DMS 273 (cell line): ENCODE measurements around the gene RABL3.
"Not testable (repeated sequence)": the region's sequence is repeated elsewhere in the genome, so short reads cannot be mapped to it uniquely, and the experiment has no call there.

Experiments
- DNase-seq: peaks from one replicate; lab custom pipeline; 2025; ENCODE audit not compliant: unreplicated experiment; lab: John Stamatoyannopoulos, UW

Gene RABL3

DNA sequence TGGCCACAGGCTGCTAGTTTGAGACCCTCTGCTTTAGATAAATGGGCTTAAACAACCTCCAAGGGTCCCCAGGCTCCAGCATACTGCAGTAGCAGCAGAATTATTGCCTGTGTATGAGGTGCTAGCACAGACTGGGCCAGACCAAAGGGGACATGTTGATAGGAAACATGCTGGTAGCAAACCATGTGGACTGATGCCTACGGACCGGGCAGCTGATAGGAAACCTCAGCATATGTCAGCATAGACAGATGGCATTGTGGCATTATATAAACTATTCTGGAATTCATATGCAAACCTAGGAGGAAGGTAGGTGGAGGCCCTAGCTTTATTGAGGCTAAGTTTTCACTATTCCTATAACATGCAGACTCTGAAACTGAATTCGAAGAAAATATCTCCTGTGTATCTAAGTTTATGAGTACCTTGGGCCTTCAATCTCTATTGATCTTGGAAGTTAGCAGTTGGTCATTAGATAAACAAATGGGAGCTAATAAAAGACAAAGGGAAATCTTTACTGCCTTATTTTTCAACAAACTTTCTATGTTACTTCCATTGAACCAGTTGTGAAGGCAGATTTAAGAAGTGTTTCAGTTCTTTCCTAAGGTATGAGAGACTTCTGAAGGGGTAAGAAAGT, 58.5 kb downstream of the RABL3 start:
- peak; percentile 88 for DNase-seq

DNA sequence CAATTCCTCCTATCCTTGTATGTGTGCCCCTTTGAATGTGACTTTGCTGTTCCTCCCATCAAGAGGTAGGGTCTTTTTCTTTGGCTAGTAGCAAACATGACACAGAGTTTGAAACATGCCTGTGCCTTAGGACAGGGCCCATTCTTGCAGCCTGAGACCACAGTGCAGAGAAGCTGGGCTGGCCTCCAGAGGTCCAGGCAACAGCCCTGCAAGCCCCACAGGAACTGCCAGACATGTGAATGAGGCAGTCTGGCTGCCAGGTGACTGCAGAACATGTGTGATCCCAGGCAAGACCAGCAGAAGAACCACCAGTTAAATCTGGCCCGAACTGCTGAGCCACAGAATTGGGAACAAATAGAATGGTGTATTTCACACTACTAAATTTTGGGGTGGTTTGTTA, 59.1 kb downstream of the RABL3 start:
- DNase-seq = peak; percentile 71

DNA sequence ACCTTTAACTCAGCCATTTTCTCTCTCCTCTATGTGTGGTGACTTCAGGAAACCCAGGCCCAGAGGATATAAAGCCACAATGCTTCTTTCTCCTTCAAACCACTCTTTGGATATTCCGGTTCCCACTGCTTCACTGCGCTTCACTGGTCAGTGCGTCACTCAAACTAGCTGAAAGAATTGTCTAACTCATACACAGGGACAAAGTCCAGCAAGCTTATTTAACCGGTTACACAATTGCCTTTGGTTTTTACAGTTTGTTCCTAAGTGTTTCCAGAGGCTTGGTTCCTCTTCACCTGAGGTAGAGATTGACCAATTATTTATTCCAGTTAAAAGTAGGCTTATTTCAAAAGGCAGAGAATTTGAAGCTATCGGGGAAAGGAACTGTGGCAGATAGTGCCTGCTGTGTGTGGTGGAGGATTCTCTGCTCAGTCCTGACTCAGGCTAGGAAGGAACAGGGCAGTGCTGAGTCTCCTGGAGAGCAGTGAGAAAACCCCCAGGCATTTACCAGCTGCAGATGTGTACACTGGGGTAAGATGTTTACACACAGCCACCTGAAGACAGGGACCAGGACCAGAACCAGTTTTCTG, 60.1 kb downstream of the RABL3 start, which contains the start of gene HGD:
Gene HGD, minus strand, starts transcription at position 145 of the 587 bp plus-strand sequence. Its CDS starts 128 bp downstream, at position 17.
- DNase-seq = no peak

DNA sequence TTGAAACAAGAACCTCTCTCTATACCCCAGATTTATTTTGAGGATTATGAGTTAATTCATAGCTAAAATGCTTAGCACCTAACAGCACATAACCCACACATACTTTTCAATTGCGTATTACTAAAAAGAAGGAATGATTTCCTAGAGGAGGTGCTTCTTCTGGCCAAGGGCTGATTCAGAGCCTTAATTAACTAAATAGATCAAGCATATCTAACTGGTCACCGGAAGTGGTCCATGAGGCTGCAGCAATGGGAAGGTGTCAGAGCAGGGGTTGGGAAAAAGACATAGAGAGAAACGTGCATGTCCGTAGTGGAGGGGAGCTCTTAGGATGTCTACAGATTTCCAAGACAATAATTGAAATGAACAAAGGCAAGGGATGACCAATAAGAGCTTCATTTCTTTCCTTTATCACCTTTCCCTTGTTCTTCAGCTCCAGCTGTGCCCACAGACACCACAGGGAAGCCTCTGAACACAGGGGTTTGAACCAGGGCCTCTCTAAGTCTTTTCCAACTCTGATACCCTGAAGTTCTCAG, 60.7 kb downstream of the RABL3 start:
- DNase-seq = no peak

DNA sequence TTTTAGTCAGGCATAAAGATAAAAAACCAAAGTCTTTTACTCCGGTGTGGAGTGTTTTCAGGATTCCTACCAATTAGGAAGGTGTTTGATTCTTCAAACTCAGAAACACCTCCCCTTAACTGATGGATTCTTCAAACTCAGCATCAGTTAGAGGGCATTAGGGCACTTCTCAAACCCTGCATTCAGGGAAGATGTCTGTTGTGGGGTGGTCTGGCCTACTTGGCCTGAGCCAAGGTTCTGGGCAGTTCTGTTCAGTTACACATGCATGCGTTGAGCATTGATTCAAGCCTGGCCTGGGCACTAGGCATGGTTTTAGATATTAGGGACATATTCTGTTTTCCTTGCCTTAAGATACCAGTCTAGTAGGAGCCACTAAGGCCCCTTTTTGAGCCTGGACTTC, 61.3 kb downstream of the RABL3 start:
- DNase-seq = no peak

DNA sequence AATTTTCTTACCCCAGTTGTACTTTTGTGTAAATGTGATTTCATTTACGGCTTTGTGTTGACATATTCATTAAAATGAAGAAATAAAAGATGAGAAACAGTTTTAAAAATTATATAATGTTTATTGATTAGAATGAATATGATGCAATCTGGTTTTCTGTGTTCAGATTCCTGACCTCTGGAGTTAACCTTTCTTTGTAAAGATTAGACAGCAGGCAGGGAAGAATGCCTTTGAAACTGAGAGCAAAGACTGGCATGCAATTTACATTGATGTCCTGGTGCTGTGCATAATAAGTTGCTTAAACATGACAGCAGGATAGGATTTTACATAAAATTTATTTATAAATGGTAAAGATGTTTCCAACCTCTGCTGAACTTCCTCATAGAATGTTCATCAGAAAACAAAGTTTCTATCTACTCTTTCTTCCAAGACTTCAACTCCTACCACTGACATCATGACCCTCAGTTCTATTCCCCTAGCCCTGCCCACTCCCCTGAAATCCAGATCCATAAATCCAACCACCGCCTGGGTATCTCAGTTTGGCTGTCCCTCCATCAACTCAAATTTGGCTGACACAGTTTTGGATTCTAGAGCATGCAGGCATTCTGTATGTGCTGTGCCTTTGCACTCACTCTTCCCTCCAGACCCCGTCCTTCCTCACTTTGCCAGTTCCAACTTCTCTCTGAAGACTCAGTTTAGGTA, 62.0 kb downstream of the RABL3 start:
- no peak for DNase-seq

DNA sequence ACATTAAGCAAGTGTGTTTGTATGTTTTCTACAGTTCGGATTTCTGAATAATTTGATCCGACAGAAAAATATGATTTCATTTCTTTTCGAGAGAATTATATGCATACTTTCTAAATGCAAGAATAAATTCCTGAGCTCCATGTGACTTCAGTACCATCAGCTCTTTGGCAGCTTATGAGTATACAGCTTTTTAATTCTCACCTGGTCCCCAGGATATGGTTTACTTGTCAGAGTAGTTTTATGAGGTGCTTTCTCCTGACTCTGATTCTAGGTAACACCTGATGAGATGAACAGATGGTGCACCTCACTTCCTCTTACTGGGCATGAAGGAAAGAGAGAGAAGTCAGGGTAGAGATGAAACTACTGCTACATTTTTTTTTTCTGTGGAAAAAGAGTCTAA, 63.3 kb downstream of the RABL3 start:
- DNase-seq = peak; percentile 32

DNA sequence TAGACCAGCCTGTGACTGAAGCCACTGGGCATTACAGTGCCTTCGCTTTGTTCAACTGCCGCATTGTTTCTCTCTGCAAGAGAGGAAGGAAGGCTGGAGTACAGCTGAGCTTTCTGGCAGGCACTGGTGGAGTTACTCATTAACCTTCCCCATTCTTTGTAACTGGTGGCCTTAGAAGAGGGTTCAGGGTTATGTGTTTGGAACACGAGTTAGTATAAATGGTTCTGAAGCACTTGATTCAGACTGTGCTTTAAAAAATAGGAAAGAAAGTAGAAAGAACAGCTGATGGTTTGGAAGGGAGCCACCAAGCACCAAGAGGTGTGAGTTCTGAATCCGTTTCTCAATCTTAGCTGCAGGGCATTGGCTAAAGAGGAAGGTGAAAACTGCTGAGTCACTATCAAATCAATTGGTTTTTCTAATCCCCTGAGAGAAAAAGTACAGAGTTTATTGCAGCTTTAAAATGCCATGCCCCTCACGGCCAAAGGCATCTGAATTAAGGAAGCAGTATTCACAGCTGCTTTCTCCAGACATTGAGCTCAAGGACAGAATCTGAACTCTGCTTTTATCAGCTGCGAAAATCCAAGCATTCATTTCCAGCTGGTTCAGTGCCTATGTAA, 63.9 kb downstream of the RABL3 start:
- DNase-seq = peak; percentile 49

DNA sequence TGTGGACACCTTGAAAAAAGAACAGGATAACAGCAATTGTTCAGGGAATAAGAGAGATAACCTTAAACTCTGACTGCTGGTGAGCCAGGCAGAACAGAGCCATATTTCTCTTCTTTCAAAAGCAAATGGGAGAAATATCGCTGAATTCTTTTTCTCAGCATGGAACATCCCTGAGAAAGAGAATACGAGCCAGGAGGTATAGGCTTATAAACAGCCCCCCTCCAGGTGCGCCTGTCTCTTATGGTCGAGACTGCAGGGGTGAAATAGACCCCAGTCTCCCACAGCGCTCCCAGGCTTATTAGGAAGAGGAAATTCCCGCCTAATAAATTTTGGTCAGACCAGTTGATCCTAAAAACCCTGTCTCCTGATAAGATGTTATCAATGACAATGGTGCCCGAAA, 65.1 kb downstream of the RABL3 start:
- not testable (repeated sequence) for DNase-seq

DNA sequence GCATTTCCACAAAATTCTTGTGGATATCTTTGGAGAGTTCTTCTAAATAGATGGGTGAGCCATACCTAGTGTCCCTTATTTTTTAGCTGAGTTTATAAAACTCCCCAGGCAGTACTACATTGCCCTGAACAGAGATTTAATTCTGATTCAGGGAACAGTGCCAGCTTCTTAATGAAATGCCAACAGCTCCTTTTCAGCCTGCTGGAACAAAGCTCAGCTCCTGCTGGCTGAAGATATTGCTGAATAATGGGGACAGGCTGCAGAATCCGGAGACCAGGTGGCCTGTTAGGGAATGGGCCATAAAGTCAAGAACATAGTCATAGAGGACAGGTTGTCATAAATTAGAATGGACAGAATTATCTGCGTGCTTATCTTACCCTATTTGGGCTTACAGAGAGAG, 69.2 kb downstream of the RABL3 start:
- peak; percentile 87 for DNase-seq

DNA sequence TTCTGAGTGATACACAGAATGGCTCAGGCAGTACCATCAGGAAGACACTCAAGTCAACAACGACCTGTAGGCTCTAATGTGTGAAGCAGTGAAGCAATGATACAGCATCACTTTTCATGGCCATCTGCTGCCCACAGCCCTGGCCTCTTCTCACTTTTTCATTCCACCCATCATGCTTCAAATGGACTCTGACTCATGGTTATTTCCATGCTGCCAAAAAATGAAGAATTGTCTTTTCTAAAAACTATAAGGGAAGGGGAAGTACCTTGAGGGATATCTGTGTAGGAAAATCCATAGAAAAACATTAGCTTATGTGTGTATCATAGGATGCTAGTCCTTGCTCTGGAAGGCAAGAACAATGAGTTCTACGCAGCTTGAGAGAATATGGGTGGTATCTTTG, 71.7 kb downstream of the RABL3 start:
- no peak for DNase-seq

DNA sequence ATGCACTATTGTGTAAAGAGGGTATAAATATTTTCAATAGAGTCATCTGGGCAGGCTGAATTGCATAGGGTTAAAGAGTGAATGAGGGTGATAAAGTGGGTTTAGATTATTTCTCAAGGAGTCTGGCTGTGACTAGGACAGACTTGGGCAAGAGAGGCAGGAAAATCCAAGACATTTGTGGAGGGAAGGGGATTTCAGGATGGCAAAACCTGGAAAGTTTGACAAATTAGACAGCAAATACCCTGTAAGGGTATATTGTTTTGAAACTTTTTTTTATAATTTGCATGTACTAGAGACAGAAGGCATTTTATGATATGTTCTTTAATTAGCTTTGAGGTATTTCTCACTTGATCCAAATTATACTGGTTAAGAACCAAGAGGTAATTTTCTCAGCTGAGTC, 77.4 kb downstream of the RABL3 start:
- no peak for DNase-seq

DNA sequence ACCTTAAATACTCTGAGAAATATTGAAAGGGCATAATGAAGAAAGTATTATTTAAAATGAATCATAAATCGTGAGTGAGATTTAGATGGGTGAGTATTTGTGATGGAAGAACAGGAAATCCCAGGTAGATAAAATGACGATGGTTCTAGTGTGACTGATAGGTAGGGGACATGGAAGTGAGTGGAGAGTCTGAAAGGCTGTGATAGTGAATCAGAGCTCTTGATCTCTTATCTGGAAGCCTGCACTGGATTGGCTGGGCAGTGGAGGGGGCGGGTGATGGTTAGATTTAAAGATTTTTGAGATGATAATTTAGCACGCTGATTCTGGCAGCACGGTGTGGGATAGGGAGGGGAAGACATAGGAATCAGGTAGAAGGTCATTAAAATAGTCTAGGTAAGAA, 80.4 kb downstream of the RABL3 start:
- no peak for DNase-seq

DNA sequence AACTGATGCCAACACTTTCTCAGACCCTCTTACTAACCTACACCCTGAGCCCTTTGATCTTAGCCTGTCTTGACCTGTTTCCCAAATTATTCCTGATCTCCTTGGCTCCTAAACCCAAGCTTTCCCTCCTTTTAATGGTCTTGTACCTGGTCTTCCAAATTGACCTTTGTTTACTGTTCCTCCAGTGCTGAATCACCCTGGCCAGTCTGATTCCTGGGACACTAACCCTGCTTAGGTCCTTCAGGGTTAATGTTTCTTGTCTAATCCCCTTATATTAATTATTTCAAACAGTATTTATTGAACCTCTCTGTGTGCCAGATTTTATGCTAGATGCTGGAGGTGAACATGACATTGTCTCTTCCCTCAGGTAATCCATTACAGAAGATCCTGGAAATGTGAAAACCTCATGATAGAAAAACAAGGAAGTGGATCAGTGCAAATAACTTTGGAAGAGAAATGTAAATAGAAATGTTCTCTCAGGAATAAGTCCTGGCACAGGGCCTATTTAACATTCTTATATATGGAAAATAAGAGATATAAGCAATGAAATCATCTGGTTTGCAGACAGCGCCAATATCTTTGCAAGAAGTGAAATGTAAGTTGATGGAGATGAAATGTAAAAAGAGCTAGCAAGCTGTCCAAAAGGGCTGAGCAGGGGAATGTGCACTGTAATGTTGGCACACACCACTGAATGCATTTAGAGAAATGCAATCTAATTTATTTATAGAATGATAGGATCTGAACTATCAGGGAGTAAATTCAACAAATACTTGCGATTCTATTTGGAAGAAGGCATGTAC, 81.0 kb downstream of the RABL3 start:
- DNase-seq = no peak

DNA sequence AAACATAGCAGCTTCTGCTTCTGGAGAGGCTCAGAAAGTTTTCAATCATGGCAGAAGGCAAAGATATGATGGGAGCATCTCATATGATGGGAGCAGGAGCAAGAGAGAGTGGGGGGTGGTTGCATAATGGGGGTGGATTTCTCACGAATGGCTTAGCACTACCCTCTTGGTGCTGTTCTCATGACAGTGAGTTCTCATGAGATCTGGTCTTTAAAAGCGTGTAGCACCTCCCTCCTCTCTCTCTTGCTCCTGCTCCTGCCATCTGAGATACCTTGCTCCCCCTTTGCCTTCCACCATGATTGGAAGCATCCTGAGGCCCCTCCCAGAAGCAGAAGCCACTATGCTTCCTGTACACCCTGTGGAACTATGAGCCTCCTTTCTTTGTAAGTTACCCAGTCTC, 82.5 kb downstream of the RABL3 start:
- DNase-seq = no peak

DNA sequence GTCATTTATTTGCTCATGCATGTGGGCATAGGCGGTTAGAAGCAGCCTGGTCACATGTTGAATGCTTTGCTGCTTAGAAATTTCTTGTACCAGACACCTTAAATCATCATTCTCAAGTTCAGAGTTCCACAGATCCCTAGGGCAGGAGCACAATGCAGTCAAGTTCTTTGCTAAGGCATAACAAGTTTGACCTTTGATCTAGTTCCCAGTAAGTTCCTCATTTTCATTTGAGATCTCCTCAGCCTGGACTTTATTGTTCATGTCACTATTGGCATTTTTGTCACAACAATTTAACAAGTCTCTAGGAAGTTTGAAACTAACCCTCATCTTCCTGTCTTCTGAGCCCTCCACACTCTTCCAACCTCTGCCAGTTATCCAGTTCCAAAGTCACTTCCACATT, 83.0 kb downstream of the RABL3 start:
- no peak for DNase-seq

DNA sequence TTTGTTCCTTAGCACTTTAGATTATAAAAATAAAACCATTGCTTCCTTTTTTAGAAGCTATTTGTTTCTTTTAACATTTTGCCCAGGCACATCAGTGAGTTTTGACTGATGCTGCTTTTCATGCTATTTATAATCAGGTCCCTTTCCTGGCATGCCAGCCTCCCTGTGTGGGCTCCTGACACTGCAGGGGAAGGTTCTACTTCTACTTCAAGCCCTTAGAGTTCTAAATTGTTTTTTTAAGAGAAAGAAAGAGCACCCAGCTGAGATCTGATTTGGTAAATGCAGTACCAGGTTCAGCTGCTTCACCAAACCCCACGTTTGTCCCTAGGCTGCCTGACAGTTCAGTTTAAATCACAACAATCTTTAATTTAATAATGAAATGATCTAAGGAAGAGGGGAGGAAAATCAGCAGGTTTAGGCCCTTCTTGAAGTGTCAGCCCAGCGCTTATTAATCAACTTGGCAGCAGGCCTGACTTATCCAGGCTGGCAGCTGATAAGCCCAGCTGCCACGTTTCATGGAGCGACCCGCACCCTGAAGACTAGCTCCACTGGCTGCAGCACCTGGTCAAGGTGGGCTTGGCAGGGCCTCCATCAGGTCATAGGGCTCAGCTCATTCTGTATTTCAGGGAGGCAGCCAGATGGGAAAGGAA, 89.3 kb downstream of the RABL3 start:
- DNase-seq = peak; percentile 89

DNA sequence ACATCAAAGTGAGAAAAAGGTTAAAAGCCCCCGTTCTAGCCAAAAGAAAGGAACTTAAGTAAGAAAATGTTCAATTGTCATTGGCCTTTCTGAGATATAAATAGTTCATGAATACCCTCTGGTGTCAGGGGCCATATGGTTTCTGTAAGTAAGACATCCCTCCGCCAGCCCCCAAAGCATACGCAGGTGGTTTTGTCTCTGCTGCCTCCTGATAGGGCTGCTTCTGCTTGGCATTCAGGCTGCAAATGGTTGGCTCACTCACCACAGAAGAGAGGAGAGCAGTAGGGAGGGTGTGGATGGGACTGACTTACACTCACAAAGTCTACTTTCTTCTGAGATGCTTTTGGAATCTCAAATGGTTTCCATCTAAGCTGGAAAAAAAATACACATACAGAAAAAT, 90.0 kb downstream of the RABL3 start:
- peak; percentile 92 for DNase-seq

DNA sequence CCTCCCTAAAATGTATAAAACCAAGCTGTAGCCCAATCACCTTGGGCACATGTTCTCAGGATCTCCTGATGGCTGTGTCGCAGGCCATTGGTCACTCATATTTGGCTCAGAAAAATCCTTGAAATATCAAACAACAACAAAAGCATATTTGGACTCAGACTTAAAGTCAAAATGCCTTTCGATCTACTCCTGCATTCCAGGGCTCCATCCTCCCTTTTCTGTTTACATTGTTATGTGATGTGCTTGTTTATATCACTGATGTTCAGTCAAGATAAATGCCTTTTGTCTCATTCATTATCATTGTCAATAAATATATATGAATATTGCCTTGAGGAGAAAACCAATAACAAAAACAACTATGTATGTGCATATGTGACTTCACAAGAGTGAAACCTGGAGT, 92.0 kb downstream of the RABL3 start:
- DNase-seq = no peak

DNA sequence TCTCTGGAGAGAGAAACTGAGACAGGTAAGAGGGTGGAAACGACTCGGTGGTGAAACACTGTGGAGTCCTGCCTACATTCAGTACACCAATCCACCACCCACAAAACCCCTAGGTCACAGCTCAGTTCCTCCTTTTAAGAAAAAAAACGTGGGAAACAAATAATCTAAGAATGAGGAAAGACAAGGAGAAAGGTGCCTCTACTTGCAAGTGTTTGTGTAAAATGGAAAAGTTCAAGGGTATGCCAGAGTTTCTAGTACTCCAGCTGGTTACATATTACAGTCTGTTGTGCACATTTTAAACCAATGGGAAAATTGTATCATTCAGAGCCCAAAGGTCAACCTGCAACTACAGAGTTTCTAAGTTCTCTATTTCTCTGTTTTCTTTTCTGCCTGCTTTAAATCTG, 92.5 kb downstream of the RABL3 start:
- DNase-seq = no peak
